CD4-positive, alpha-beta T cell treated with Interferon alpha-2 for 1 hour (primary cell): ENCODE measurements around the gene RHOG.
"Not testable (repeated sequence)": the region's sequence is repeated elsewhere in the genome, so short reads cannot be mapped to it uniquely, and the experiment has no call there.

Experiments
- DNase-seq, 2 donors: peaks; one replicate each; pipeline ENCODE4 v3.0.0-alpha.2; 2020 to 2022

The RHOG gene

DNA sequence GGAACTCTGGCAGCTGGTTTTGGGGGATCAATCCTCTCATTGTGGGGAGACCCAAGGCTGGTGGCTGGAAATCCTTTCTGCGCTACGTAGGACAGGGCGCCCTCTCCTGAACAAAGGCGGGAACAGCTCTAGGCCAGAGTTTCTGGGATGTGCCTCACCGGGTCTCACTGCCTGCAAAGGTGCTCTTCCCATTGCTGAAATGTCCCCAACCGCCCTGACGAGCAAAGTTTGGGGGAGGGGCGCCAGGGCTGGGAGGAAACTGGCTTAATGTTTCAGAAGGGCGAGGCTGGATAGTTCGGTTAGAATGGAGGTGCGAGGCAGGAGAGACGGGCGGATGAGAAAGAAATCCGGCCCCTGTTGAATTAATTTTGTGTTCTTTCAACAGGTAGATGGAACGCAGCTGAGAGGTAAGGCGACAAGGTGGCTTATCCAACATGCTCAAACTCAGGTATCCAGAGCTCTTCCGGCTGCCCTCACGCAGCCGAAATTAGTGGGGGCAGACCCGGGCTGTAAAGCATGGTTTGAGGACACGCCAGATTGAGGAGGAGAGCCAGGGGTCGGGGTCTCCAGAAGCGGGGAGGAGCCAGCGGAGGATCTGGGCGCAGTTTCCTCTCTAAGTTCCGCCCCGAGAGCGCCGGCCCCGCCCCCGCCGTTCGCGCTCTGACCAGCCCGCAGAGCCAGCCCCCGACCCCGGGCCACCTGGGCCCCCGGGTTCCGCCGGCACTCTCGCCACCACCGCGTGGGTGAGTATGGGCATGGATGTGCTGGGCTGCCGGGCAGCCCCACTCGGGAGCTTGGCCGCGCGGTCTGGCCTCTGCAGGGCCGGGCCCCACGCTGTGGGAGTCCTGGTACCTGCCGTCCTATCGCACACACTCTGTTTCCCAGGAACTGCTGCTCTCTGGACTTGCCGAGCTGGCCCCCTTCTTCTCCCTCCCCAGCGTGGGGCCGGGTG, 32.6 kb downstream of the RHOG start, which contains the start of gene PGAP2:
PGAP2 (plus strand) TSS at position 652 of the 952 bp plus-strand sequence. CDS start 2,700 bp downstream, outside the sequence.
- DNase-seq, result peak; percentile 57 to 68

GRCh38 chr11:3803726-3804495, 36.8 kb downstream of the RHOG start:
- DNase-seq, result no peak

GRCh38 chr11:3802011-3802790, 38.6 kb downstream of the RHOG start:
- DNase-seq, result no peak

GRCh38 chr11:3799873-3800272, 40.9 kb downstream of the RHOG start:
- no peak for DNase-seq

GRCh38 chr11:3799143-3799542, 41.6 kb downstream of the RHOG start:
- DNase-seq, result no peak

DNA sequence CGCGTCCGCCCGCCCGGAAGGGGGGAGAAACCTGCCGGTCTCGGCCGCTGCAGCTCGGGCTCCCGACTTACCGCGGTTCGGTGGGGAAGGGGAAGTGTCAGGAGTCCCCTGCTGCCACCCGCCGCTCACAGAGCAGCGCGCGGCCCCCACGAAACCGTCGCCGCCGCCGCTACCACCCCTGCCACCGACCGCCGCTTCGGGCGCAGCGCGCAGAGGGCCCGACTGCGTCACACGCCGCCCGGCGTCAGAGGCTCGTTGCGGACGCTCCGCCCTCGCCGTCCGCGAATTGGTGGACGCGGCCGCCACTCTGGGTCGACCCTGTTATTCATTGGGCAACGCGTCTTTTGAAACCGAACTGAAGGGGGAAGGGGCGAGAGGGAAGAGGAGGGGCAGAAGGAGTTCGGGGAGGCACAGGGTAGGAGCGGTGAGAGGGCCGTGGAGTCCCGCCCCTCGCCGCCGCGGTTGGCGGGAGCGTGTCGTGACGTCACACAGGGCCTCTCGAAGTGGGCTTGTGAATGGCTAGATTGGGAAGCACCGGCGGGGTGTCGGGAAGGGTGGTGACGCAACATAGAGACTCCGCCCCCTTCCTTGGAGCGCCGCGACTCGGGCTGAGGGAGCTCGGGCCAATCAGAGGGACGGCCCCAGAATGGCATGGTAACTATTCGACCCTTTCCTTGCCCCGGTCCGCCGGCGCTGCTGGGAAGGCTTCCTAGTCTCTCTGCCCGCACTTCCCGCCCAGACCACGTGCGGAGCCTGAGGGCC, 43.2 kb downstream of the RHOG start, which contains the start of gene NUP98:
NUP98 (minus strand) TSS at position 226 of the 762 bp plus-strand sequence. CDS start 15,437 bp downstream, outside the sequence.
- peak; percentile 100 for DNase-seq

DNA sequence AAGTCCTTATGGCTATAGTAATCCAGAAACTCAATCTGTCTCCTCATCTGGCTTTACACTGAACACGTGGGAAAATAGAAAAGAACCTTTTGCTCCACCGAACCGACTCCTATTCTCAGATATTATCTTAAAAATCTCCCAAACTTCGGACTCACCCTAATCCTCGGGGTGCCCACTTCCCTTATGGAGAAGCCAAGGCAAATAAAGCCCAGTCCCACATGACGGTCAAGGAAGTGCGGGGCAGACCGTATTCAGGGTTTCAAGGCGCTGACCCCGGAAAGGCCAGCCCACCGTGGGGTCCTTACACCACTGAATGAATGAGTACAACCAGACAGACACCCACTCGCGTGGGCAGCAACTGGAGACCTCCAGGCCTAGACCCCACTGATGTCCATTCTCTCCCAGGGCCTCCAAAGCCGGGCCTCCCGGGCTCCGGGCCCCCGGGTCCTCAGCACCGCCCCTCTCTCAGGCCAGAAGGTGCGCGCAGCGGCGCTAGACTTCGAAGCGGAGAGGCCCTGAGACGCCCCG, 43.9 kb downstream of the RHOG start:
- no peak for DNase-seq

DNA sequence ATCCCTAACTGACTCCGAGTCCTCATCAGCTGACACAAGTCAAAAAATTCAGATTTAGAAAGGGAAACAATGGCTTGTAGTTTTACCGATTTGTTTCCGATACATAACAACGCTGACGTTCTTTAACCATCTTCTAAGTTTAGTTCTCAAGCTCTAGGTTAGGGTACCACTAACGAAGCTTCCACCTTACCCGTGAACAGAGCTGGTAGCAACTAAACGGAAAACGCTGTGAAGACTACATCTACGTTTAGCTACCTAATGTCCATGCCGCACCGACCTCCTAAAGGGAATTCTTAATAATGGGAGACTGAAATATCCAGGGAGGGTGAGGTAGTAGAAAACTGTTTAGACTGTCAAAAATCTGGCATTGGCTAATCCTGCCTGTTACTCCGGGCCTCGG, 44.4 kb downstream of the RHOG start:
- DNase-seq, result peak in 1 of 2 donors; percentile 26

GRCh38 chr11:3796002-3796311, 44.8 kb downstream of the RHOG start:
- DNase-seq, result no peak

GRCh38 chr11:3795131-3796001, 45.4 kb downstream of the RHOG start:
- DNase-seq, result no peak

- not testable (repeated sequence) for DNase-seq
These were observed 46.4 kb downstream of the RHOG start for GRCh38 chr11:3794387-3794786.

DNA sequence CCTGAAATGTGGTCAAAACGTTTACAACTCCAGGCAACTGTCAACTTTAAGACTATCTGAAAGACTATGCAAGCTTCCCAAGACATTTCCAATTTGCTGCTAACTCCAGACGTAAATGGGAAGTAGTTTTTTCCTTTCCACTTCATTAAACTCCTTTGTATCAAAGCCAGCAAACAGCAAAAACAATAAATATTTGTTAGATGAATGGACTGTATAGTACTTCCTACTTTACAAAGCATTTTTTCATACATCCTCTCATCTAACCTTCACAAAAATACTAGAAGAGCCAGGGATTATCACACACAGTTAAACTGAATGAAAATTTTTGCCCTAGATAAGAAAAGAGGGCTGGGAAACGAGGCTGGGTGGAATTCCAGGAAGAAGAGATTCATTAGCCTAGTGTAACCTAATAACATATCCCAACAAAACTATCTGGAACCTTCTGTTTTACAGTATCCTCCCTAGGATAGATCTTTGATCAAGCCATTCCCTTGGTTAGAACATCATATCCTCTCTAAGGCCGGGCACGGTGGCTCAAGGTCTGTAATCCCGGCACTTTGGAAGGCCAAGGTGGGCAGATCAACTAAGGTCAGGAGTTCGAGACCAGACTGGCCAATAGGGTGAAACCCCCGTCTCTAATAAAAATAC, 53.9 kb downstream of the RHOG start:
- DNase-seq, result no peak

DNA sequence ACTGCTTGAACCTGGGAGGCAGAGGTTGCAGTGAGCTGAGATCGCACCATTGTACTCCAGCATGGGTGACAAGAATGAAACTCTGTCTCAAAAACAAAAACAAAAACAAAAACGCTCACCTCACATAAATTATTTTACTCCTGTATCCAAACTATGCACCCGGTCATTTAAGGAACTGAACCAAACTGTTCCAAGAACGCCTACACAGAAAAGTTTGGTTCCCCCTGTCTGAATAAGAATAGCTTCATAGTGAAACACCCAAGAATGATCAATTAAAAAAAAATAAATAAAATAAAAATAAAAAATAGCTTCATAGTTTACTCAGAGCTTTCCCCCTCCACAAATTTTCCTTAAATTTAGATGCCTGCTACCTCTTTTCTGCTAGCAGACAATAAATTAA, 57.1 kb downstream of the RHOG start:
- no peak for DNase-seq

- no peak for DNase-seq
These were observed 57.8 kb downstream of the RHOG start for GRCh38 chr11:3782963-3783362.

DNA sequence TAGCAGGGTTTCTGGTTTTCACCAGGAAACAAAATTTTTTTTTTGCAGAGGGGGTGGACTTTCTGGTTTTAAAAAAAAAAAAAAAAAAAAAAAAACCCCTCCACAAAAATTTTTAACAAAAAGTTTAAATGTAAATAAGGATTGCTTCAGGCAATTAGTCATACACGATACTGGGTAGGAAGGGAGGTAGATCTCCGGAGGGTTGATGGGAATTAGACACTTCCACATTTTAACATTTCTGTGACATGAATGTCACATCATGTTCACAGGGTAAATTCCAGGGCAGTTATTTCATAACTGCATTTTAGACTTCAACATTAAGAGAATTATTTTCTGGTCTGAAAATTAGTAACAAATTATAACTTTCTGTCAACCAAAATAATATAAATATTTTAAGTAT, 59.3 kb downstream of the RHOG start:
- peak in 1 of 2 donors; percentile 13 for DNase-seq
